ENCODE measurements around the gene KLHL2. TPM values are rescaled to one million over a fixed set of nuclear protein-coding genes. Genes with fewer than 3 reads are reported as not detected.

KLHL2 gene
- total and polyA plus RNA-seq, 9 of the 15 experiments (the other 6 are each of a cell fraction or from before 2014, with no cell fraction given): 2.5 to 11.3 (median 6.1) TPM

DNA sequence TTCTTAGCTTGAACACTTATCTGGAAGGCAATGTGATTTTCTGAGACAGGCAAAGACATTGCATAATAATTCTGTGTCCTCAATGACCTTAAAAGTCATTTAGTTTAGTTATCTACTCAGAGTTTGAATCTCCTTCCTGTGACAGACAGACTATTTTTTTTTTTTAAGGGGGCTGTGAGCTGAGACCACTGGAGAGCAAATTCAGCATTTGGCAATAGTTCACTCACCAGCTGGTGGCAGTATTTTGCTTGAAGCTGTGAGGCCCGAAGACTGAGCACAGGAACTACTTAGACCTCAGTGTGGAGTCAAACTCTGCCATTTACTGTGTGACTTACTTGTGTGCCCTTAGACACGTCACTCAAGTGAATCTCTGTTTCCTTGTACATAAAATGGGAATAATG lies 148.5 kb downstream of the KLHL2 start (continued):
- TF ChIP-seq, protein P1, sequence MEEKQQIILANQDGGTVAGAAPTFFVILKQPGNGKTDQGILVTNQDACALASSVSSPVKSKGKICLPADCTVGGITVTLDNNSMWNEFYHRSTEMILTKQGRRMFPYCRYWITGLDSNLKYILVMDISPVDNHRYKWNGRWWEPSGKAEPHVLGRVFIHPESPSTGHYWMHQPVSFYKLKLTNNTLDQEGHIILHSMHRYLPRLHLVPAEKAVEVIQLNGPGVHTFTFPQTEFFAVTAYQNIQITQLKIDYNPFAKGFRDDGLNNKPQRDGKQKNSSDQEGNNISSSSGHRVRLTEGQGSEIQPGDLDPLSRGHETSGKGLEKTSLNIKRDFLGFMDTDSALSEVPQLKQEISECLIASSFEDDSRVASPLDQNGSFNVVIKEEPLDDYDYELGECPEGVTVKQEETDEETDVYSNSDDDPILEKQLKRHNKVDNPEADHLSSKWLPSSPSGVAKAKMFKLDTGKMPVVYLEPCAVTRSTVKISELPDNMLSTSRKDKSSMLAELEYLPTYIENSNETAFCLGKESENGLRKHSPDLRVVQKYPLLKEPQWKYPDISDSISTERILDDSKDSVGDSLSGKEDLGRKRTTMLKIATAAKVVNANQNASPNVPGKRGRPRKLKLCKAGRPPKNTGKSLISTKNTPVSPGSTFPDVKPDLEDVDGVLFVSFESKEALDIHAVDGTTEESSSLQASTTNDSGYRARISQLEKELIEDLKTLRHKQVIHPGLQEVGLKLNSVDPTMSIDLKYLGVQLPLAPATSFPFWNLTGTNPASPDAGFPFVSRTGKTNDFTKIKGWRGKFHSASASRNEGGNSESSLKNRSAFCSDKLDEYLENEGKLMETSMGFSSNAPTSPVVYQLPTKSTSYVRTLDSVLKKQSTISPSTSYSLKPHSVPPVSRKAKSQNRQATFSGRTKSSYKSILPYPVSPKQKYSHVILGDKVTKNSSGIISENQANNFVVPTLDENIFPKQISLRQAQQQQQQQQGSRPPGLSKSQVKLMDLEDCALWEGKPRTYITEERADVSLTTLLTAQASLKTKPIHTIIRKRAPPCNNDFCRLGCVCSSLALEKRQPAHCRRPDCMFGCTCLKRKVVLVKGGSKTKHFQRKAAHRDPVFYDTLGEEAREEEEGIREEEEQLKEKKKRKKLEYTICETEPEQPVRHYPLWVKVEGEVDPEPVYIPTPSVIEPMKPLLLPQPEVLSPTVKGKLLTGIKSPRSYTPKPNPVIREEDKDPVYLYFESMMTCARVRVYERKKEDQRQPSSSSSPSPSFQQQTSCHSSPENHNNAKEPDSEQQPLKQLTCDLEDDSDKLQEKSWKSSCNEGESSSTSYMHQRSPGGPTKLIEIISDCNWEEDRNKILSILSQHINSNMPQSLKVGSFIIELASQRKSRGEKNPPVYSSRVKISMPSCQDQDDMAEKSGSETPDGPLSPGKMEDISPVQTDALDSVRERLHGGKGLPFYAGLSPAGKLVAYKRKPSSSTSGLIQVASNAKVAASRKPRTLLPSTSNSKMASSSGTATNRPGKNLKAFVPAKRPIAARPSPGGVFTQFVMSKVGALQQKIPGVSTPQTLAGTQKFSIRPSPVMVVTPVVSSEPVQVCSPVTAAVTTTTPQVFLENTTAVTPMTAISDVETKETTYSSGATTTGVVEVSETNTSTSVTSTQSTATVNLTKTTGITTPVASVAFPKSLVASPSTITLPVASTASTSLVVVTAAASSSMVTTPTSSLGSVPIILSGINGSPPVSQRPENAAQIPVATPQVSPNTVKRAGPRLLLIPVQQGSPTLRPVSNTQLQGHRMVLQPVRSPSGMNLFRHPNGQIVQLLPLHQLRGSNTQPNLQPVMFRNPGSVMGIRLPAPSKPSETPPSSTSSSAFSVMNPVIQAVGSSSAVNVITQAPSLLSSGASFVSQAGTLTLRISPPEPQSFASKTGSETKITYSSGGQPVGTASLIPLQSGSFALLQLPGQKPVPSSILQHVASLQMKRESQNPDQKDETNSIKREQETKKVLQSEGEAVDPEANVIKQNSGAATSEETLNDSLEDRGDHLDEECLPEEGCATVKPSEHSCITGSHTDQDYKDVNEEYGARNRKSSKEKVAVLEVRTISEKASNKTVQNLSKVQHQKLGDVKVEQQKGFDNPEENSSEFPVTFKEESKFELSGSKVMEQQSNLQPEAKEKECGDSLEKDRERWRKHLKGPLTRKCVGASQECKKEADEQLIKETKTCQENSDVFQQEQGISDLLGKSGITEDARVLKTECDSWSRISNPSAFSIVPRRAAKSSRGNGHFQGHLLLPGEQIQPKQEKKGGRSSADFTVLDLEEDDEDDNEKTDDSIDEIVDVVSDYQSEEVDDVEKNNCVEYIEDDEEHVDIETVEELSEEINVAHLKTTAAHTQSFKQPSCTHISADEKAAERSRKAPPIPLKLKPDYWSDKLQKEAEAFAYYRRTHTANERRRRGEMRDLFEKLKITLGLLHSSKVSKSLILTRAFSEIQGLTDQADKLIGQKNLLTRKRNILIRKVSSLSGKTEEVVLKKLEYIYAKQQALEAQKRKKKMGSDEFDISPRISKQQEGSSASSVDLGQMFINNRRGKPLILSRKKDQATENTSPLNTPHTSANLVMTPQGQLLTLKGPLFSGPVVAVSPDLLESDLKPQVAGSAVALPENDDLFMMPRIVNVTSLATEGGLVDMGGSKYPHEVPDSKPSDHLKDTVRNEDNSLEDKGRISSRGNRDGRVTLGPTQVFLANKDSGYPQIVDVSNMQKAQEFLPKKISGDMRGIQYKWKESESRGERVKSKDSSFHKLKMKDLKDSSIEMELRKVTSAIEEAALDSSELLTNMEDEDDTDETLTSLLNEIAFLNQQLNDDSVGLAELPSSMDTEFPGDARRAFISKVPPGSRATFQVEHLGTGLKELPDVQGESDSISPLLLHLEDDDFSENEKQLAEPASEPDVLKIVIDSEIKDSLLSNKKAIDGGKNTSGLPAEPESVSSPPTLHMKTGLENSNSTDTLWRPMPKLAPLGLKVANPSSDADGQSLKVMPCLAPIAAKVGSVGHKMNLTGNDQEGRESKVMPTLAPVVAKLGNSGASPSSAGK (IDR thresholded peaks at IDR 0.05): no peak
- TF ChIP-seq, protein P2, sequence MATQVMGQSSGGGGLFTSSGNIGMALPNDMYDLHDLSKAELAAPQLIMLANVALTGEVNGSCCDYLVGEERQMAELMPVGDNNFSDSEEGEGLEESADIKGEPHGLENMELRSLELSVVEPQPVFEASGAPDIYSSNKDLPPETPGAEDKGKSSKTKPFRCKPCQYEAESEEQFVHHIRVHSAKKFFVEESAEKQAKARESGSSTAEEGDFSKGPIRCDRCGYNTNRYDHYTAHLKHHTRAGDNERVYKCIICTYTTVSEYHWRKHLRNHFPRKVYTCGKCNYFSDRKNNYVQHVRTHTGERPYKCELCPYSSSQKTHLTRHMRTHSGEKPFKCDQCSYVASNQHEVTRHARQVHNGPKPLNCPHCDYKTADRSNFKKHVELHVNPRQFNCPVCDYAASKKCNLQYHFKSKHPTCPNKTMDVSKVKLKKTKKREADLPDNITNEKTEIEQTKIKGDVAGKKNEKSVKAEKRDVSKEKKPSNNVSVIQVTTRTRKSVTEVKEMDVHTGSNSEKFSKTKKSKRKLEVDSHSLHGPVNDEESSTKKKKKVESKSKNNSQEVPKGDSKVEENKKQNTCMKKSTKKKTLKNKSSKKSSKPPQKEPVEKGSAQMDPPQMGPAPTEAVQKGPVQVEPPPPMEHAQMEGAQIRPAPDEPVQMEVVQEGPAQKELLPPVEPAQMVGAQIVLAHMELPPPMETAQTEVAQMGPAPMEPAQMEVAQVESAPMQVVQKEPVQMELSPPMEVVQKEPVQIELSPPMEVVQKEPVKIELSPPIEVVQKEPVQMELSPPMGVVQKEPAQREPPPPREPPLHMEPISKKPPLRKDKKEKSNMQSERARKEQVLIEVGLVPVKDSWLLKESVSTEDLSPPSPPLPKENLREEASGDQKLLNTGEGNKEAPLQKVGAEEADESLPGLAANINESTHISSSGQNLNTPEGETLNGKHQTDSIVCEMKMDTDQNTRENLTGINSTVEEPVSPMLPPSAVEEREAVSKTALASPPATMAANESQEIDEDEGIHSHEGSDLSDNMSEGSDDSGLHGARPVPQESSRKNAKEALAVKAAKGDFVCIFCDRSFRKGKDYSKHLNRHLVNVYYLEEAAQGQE (IDR thresholded peaks at IDR 0.05; ENCODE audit: borderline replicate concordance): peak; percentile 44; the same call in 1 of the 2 replicates
- TF ChIP-seq, protein P2 (CRISPR knock-in tag; IDR thresholded peaks at IDR 0.05; ENCODE audit: low read depth): no peak
- peak; percentile 92 for TF ChIP-seq CEBPB (tag; IDR thresholded peaks at IDR 0.05)
